HG03139 (cell line): ENCODE data around the gene DYSF.

Experiments
- ATAC-seq: cut with Tn5 transposase; IDR thresholded peaks from one replicate; pipeline ENCODE4 v1.9.1; 2021; ENCODE audit not compliant: unreplicated experiment

DYSF gene

GRCh38 chr2:71668326-71669057, 215.1 kb downstream of the DYSF start:
- no peak for ATAC-seq

- no peak for ATAC-seq
These were observed 215.7 kb downstream of the DYSF start for GRCh38 chr2:71669058-71669456.

GRCh38 chr2:71669628-71670429, 216.5 kb downstream of the DYSF start:
- ATAC-seq: no peak

- ATAC-seq: no peak
These were observed 217.1 kb downstream of the DYSF start for GRCh38 chr2:71670430-71670795.

GRCh38 chr2:71671203-71671854, 218.0 kb downstream of the DYSF start:
- ATAC-seq: no peak

GRCh38 chr2:71671895-71672825, 218.8 kb downstream of the DYSF start:
- no peak for ATAC-seq

GRCh38 chr2:71672826-71673795, 219.8 kb downstream of the DYSF start:
- no peak for ATAC-seq

GRCh38 chr2:71674158-71674851, 220.9 kb downstream of the DYSF start:
- no peak for ATAC-seq

GRCh38 chr2:71675296-71675695, 221.9 kb downstream of the DYSF start:
- ATAC-seq: no peak

GRCh38 chr2:71678874-71679273, 225.5 kb downstream of the DYSF start:
- no peak for ATAC-seq

- no peak for ATAC-seq
These were observed 226.1 kb downstream of the DYSF start for GRCh38 chr2:71679491-71679890.

GRCh38 chr2:71680925-71681324, 227.6 kb downstream of the DYSF start:
- ATAC-seq: no peak

- no peak for ATAC-seq
These were observed 228.3 kb downstream of the DYSF start for GRCh38 chr2:71681626-71682025.

- no peak for ATAC-seq
These were observed 229.0 kb downstream of the DYSF start for GRCh38 chr2:71682341-71682740.

GRCh38 chr2:71683070-71683469, 229.7 kb downstream of the DYSF start:
- no peak for ATAC-seq

GRCh38 chr2:71683666-71684065, 230.3 kb downstream of the DYSF start:
- no peak for ATAC-seq

GRCh38 chr2:71684226-71685072, 231.1 kb downstream of the DYSF start:
- ATAC-seq: no peak
